ENCODE data around the gene PLEKHG5. TPM values are rescaled to one million over a fixed set of nuclear protein-coding genes. Genes with fewer than 3 reads are reported as not detected.

The PLEKHG5 gene, protein sequence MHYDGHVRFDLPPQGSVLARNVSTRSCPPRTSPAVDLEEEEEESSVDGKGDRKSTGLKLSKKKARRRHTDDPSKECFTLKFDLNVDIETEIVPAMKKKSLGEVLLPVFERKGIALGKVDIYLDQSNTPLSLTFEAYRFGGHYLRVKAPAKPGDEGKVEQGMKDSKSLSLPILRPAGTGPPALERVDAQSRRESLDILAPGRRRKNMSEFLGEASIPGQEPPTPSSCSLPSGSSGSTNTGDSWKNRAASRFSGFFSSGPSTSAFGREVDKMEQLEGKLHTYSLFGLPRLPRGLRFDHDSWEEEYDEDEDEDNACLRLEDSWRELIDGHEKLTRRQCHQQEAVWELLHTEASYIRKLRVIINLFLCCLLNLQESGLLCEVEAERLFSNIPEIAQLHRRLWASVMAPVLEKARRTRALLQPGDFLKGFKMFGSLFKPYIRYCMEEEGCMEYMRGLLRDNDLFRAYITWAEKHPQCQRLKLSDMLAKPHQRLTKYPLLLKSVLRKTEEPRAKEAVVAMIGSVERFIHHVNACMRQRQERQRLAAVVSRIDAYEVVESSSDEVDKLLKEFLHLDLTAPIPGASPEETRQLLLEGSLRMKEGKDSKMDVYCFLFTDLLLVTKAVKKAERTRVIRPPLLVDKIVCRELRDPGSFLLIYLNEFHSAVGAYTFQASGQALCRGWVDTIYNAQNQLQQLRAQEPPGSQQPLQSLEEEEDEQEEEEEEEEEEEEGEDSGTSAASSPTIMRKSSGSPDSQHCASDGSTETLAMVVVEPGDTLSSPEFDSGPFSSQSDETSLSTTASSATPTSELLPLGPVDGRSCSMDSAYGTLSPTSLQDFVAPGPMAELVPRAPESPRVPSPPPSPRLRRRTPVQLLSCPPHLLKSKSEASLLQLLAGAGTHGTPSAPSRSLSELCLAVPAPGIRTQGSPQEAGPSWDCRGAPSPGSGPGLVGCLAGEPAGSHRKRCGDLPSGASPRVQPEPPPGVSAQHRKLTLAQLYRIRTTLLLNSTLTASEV
- total RNA-seq, result 100 to 1,000 TPM in 1 of 7 donors, 10 to 100 TPM in 6; 34.7 to 120 (median 60.1) TPM
- 10 to 100 TPM in 2 of 3 donors, 1 to 10 TPM in 1; 6.4 to 66.9 (median 29.7) TPM for polyA plus RNA-seq
- long read RNA-seq, donor 1, result 0 reads
- long read RNA-seq, donor 2, full-length matches to known transcripts, result 2 of 2 reads
- long read RNA-seq, donor 2, partial matches to known transcripts, result 0 of 2 reads
- long read RNA-seq, donor 2, other reads (novel, unspliced or antisense), result 0 of 2 reads

DNA sequence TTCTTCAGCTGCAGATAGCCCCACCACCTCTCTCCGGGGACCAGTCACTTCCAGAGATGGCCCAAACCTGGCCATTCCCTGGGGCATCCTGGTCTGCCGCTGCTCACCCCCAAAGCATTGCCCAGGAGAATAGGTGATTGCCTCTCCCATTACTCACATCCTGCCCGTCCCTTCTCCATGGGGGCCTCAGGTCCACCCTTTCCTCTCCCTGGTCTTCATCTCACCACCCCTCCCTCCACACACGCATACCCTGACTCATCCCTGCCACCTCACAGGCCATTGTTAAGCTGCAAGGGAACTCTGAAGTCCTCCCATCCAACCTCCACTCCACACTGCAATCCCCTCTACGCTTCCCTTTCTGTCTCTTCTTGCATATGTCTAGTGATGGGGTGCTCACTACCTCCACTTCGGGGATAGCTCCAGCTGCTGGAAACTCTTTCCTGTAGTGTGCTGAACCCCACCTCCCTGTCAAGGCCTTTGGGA lies at the start of gene PLEKHG5:
Gene PLEKHG5 (minus strand): TSS at position 188 of the 483 bp plus-strand sequence. CDS start 14,096 bp downstream, outside the sequence.
- no peak for TF ChIP-seq POLR2AphosphoS5 (IDR thresholded peaks at IDR 0.05)
- WGBS, 5 donors, result 63 to 76% (median 68%) methylated on average over 6 of the region's 6 CpGs
- intact Hi-C loops (cut with DNase I; ENCODE audit: low total_unique reads), result no loop called here
- no peaks in the 10 kb centered on the region for H3K9me3 ChIP-seq
- DNase-seq, result no peak
- H3K36me3 ChIP-seq, result no peaks in the 10 kb centered on the region
- peak within 1 kb of the TSS; percentile 46 to 86 (median 81) for H3K27ac ChIP-seq
- H3K4me3 ChIP-seq, result peak within 1 kb of the TSS; percentile 46 to 76 (median 56)
- peaks cover 0 to 43% (median 2%) of the 10 kb centered on the region in 7 donors for H3K27me3 ChIP-seq (replicated peaks in 1 of 7)
- H3K4me1 ChIP-seq, result peaks cover 17 to 100% (median 62%) of the 10 kb centered on the region in 6 donors

DNA sequence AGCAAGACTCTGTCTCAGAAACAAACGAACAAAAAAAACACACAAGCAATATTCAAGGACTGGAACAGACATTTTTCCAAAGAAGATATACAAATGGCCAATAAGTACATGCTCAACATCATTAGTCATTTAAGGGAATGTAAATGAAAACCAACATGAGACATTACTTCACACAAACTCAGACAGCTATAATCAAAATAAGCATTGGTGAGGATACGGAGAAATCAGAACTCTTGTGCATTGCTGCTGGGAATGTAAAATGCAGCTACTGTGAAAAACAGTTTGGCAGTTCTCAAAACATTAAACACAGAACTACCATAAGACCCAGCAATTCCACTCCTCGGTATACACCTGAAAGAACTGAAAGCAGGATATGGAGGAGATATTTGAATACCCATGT lies 47.5 kb upstream of the PLEKHG5 start:
- peaks cover 0 to 29% (median 16%) of the 10 kb centered on the region in 6 donors for H3K4me1 ChIP-seq
- no peak for TF ChIP-seq POLR2AphosphoS5 (IDR thresholded peaks at IDR 0.05)
- no peak for TF ChIP-seq POLR2A (IDR thresholded peaks at IDR 0.05)
- TF ChIP-seq, protein P1, sequence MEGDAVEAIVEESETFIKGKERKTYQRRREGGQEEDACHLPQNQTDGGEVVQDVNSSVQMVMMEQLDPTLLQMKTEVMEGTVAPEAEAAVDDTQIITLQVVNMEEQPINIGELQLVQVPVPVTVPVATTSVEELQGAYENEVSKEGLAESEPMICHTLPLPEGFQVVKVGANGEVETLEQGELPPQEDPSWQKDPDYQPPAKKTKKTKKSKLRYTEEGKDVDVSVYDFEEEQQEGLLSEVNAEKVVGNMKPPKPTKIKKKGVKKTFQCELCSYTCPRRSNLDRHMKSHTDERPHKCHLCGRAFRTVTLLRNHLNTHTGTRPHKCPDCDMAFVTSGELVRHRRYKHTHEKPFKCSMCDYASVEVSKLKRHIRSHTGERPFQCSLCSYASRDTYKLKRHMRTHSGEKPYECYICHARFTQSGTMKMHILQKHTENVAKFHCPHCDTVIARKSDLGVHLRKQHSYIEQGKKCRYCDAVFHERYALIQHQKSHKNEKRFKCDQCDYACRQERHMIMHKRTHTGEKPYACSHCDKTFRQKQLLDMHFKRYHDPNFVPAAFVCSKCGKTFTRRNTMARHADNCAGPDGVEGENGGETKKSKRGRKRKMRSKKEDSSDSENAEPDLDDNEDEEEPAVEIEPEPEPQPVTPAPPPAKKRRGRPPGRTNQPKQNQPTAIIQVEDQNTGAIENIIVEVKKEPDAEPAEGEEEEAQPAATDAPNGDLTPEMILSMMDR (IDR thresholded peaks at IDR 0.05 in 8 of 11, conservative IDR thresholded peaks at IDR 0.05 in 3 of 11), result no peak
- no peak for DNase-seq
- H3K27ac ChIP-seq, result peak overlapping the region in 1 of 8 donors; percentile 21
- 55 to 77% (median 59%) methylated on average over 3 of the region's 3 CpGs for WGBS, 5 donors
- intact Hi-C loops (cut with DNase I; ENCODE audit: low total_unique reads), result no loop called here
- no peaks in the 10 kb centered on the region for H3K9me3 ChIP-seq
- no peaks in the 10 kb centered on the region for H3K27me3 ChIP-seq (replicated peaks in 1 of 7)
- H3K4me3 ChIP-seq, result no peak overlapping the region
- peaks cover 0 to 90% (median 36%) of the 10 kb centered on the region in 6 donors for H3K36me3 ChIP-seq

DNA sequence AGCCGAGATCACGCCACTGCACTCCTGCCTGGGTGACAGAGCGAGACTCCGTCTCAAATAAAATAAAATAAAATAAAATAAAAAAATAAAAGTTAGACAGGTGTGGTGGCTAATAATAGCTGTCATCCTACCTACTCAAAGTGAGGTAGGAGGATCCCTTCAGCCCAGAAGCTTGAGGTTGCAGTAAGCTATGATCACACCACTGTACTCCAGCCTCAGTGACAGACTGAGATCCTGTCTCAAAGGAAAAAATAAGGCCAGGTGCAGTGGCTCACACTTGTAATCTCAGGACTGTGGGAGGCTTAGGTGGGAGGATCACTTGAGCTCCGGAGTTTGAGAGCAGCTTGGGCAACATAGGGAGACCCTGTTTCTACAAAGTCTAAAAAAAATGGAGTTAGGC lies 44.8 kb upstream of the PLEKHG5 start:
- no peak for DNase-seq
- intact Hi-C loops (cut with DNase I; ENCODE audit: low total_unique reads), result no loop called here
- Histone ChIP-seq H3K9me3 (no peaks in the 10 kb centered on the region), H3K4me1 (peaks cover 0 to 26% (median 13%) of the 10 kb centered on the region in 6 donors), H3K36me3 (peaks cover 7 to 90% (median 38%) of the 10 kb centered on the region in 6 donors), H3K27ac (no peak overlapping the region), H3K4me3 (no peak overlapping the region), H3K27me3 (replicated peaks in 1 of 7) (no peaks in the 10 kb centered on the region)
- no peak for TF ChIP-seq POLR2AphosphoS5 (IDR thresholded peaks at IDR 0.05)
- TF ChIP-seq POLR2A (IDR thresholded peaks at IDR 0.05), result no peak
- TF ChIP-seq, protein P1 (IDR thresholded peaks at IDR 0.05 in 8 of 11, conservative IDR thresholded peaks at IDR 0.05 in 3 of 11), result no peak
- 77 to 99% (median 91%) methylated on average over 4 to 5 of the region's 5 CpGs for WGBS, 5 donors

DNA sequence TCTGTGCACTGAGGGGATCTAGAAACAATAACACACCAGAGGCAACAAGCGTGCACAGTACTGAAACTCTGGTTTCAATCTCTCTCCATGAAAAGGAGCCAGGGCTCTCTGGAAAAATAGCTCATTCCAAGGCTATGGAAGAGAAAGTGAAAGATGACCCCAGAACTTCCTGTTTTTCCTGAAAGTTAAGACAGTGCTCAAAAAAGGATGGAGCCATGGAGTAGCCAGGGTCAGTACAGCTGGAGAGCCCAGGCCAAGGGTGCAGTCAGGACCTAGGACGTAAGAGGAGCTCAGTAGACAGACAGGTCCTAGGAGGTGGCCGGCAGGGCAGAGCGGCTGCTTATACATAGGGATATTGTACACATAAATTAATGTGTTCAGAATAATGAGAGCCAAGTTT lies 43.7 kb upstream of the PLEKHG5 start:
- Histone ChIP-seq H3K27me3 (replicated peaks in 1 of 7) (no peaks in the 10 kb centered on the region), H3K4me3 (no peak overlapping the region), H3K9me3 (no peaks in the 10 kb centered on the region), H3K36me3 (peaks cover 7 to 90% (median 43%) of the 10 kb centered on the region in 6 donors), H3K27ac (peak overlapping the region in 7 of 8 donors; percentile 26 to 79 (median 71)), H3K4me1 (peaks cover 0 to 26% (median 13%) of the 10 kb centered on the region in 6 donors)
- DNase-seq, result no peak
- intact Hi-C loops (cut with DNase I; ENCODE audit: low total_unique reads), result no loop called here
- WGBS, 5 donors, result 66 to 87% (median 74%) methylated on average over 4 of the region's 4 CpGs
- TF ChIP-seq POLR2AphosphoS5 (IDR thresholded peaks at IDR 0.05) (peak in 1 of 3 donors; percentile 27), POLR2A (IDR thresholded peaks at IDR 0.05) (no peak)
- TF ChIP-seq, protein P1 (IDR thresholded peaks at IDR 0.05 in 8 of 11, conservative IDR thresholded peaks at IDR 0.05 in 3 of 11), result no peak

Measured in spleen (tissue), 13 donors.